ENCODE data around the gene TERT.

The TERT gene

DNA sequence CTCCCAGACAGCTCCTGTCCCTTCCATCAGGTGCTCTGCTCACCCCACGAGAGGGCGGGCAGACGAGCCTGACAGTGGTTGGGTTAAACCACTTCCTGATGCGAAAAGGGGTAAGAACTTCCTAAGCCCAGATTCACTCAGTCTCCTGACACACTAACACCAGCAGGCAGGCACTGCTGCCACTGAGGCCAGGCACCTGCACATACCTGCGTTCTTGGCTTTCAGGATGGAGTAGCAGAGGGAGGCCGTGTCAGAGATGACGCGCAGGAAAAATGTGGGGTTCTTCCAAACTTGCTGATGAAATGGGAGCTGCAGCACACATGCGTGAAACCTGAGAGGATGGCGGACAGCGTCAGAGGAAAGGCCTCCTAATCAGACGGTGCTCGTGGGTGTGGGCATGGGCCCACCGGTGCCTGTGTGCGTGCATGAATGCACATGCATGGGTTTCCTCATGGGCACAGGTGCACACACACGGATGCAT is 39.7 kb downstream of the TERT start:
- no peak for DNase-seq

DNA sequence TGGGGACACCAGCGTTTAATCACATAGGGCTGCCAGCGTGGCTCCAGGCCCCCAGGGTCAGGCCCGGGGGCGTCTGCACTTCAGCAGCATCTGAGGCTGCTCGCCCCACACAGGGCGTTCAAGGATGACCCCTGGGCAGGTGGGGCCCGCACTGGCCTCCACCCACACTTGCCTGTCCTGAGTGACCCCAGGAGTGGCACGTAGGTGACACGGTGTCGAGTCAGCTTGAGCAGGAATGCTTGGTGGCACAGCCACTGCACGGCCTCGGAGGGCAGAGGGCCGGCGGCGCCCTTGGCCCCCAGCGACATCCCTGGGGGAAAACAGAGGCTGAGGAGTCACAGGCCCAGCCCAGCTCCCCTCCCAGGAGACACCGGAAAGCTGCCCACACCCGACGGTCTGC is 40.7 kb downstream of the TERT start:
- no peak for DNase-seq

DNA sequence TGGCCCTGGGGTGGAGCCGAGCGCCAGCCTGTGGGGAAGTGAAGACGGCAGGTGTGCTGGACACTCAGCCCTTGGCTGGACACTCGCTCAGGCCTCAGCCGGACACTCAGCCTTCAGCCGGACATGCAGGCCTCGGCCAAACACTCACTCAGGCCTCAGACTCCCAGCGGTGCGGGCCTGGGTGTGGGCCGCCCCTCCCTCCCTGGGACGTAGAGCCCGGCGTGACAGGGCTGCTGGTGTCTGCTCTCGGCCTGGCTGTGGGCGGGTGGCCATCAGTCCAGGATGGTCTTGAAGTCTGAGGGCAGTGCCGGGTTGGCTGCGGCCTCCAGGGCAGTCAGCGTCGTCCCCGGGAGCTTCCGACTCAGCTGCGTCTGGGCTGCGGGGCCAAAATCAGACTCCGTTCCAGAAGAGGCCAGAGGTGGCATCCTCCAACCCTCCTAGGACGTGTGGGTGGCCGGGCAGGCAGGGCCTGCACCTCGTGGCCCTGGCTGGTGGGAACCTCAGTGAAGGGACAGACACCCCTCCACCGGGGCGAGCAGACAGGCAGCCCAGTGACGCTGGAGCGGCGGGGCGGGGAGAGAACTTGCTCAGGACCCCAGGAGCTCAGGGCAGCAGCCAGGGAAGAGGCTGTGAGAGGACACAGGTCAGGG is 41.3 kb downstream of the TERT start:
- no peak for DNase-seq

DNA sequence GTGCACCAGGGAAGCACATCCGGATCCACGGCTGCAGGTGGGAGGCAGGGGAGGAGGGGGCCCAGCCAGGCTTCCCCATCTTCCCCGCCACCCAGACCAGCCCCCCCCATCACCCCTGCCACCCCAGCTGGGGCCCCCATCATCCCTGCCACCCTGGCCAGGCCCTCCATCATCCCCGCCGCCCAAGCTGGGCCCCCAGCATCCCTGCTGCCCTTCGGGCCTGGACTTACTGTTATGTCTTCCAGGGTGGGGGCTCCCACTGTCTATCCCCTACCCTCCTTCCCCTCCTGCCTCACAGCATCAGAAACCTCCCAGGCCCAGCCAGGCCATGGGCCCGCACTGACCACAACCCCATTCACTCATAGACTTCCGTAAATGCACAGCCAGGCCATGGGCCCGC is 42.2 kb downstream of the TERT start:
- no peak for DNase-seq

DNA sequence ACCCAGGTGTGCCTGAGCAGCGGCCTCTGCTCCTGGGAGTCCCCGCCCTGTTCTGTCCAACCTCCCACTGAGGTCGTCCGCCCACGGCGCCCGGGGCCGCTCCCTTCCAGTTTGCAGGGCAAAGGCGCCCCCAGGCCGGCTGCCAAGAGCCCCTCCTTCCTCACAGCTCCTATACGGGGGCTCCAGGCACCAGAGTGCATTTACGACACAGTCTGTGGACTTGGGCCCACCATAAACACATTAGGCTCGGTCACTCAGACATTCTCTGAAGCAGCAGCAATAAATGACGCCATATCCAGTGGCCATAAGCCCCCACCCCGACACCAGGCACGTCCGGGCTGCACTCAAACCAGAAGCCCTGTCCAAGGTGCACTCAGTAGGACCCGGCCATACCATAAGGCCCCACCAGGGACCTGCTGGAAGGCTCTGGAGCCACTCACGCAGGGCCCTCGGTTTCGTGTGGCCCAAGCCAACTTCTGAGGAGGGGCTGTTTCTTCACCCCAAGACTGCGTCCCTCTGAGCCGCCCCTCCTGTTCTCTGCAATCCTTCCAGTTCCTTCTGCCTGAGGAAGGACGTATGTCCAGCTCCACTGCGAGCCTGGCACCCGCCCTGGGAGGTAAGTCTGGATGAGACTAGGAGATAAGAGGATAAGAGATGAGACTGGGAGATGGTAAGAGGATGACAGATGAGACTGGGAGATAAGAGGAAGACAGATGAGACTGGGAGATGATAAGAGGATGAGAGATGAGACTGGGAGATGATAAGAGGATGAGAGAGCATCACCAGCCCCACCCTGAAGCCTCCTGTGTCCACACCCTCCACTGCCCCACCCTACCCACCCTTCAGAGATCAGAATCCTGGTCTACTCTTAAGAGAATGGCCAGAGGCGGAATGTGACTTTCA is 42.9 kb downstream of the TERT start:
- DNase-seq = no peak

DNA sequence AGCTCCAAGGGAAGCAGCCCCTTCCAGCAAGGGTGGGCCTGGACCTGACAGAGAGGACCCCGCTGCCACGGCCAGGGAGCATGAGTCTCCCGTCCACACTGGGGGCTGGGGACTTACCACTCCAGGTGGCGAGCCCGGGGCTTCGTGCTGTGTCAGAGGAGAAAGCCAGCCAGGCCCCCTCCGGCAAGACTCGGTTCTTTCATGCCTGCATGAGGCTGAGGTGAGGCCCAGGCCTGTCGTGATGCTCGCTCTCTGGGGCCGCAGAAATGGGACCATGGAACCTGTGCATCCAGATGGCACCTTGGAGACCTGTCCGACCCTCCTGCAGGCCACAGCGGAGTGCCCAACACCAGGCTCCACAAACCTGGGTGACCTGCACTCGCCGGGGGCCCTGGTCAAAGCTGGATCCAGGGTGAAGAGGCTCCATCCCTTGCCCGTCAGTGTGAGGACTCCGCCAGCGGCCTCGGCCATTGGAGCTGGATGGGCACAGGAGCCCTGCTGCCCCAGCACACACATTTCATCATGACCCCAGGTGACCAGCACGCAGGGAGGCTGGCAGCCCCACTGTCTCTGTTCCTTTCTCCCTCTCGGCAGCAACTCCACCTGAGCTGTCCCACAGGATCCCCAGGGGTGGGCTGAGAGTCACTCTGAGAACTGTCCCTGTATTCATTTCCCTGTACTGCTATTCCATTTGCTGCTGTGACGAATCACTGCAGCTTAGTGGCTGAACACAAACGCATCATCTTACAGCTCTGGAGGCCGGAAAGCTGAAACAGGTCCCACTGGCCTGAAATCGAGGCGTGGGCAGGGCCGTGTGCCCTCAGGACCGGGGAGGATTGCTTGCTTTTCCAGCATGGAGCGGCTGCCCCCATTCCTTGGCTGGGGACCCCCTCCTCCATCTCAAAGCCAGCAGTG is 45.2 kb downstream of the TERT start:
- no peak for DNase-seq

DNA sequence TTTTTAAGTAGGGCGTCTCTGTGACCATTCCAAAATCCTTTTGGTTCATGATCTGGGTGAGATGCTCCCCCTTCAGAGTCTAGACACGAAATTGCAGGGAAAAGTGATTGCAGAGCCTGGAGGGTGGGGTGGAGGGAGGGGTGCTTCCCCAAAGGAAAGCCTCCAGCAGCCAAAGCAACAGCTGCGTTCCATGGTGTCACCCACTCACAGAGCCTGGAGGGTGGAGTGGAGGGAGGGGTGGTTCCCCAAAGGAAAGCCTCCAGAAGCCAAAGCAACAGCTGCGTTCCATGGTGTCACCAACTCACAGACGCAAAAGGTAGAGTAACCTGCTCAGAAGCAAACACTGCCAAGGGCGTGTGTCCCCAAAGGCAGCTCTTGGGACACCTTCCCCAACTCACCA is 47.1 kb downstream of the TERT start:
- DNase-seq = no peak

DNA sequence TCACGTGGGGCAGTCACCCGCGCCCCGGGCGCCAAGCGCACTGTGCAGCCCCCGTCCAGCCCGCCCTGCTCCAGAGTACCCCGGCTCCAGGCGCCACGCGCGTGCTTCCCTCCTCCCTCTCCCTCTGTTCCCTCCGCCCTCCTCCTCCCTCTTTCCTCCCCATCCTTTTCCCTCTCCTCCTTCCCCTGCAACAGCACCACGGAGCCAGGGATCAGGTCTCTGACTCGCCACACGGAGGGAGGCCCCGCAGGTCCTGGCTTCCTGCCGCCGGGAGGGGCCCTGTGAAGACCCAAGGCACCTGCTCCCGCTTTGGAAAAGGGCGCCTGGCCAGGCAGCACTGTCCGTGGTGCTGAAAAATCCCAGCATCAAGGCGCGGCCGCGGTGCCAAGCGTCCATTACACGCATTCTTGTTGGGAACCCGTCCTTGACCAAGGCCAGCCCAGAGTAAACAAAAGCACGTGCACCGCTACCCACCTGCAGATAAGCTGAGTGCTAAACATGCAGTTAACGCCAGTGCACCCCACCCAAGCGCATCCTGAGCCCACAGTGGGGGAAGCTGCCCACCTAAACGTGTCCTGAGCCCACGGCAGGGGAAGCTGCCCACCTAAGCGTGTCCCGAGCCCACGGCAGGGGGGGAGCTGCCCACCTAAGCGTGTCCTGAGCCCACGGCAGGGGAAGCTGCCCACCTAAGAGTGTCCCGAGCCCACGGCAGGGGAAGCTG is 48.0 kb downstream of the TERT start:
- DNase-seq = no peak

DNA sequence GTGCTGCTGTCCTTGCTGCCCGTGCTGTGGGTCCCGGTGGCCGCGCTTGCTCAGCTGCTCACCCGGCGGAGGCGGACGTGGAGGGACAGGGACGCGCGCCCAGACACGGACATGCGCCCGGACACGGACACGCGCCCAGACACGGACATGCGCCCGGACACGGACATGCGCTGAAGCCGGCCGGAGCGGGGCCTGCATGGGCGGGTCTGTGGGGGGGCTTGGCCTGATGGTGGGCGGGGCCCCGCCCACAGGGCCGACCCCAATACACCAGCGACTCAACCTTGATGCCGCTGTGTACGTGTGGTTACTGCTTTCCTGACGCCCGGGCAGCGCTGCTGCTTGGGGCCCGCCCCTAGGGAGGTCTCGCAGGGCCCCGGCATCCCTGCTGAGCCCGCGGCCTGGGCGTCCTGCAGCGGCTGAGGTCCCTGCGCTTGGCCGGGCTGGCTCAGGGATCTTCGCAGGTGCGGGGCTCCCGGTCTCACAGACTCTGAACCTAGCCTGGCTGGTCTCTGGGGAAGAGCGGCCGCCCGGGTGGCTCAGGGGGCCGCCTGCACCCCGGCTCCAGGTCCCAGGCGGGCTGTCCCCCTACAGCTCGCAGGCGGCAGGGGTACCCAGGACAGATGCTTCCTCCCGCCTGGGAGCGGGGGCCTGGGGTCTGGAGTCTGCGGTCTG is 48.8 kb downstream of the TERT start:
- no peak for DNase-seq

DNA sequence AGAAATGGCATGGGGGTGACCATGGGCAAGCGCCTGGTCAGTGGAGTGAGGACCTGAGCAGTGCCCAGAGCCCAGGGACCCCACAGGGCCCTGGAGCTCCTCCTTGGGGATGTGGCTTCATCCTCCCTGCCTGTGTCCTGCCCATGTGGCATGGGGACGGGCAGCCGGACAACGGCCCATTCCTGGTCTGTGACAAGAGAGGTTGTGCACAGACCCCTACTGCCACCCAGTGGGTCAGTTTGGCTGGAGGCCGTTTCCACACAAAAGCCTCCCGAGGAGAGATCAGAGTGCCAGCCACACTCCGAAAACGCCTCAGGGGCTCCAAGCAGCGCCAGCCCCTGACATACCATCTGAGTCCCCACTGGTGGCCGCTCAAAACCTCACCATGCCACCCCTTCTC is 49.9 kb downstream of the TERT start:
- no peak for DNase-seq

DNA sequence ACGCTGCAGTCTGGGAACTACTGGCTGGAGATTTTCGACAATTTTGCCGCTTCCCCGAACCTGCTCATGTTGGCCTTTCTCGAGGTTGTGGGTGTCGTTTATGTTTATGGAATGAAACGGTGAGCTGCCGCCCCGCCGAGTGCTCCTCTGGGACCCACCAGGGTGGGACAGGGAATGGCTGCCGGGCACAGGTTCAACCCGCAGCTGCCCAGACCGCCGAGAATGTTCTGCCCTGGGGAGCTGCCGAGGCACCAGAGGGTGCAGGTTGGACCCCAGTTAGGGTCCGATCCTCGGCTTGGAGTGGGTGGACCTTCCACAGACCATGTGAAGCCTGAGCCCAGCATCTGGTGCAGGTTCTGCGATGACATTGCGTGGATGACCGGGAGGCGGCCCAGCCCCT is 50.6 kb downstream of the TERT start:
- DNase-seq = no peak

DNA sequence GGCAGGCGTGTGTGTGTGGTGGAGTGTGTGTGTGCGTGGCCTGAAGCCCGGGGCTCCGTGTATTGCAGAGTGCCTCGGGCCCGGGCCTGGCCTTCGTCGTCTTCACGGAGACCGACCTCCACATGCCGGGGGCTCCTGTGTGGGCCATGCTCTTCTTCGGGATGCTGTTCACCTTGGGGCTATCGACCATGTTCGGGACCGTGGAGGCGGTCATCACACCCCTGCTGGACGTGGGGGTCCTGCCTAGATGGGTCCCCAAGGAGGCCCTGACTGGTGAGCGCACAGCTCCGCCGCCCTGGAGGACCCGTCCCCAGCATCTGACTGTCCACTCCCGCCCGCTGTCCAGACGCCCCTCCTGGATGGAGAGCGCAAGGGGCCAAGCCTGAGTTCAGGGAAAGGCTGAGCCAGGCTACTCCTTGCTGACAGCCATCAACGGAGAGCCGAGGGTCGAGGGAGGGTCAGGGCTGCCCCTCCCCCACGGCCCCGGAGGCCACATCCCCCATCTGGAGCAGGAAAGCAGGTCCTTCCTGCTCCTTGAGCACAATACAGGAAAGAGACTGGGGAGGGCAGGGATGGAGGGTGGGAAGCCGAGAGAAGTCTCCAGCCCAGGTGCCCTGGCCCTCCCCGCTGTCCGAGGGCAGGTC is 51.3 kb downstream of the TERT start:
- no peak for DNase-seq

DNA sequence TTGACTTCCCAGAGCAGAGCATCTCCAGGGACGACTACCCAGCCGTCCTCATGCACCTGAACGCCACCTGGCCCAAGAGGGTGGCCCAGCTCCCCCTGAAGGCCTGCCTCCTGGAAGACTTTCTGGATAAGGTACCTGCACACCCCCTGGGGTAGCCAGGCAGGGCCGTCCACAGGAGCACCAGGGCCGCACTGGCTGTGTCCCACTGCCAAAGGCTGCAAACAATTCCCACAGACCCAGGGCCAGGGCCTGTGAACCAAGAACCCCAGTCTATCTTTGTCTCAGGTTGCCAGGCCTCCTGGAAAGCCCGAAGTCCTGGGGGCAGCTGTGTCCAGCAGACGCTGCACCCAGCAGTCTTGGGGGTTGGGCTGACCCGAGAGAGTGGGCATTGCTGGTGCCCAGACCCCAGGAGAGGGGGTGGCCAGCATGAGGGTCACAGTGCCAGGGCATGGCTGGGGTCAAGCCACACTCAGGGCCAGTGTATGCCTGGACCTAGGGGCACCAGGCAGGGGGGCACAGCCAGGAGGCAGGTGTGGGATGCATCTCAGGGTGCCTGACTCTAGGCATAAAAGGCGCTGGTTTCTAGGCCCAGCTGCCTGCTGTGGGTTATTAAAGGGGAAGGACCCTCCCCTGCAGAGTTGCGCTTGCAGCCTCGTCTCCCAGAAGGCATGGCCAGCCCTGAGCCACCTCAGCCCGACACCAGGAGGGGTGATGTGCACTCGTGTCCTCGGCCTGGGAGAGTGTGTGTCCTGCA is 52.0 kb downstream of the TERT start:
- no peak for DNase-seq

DNA sequence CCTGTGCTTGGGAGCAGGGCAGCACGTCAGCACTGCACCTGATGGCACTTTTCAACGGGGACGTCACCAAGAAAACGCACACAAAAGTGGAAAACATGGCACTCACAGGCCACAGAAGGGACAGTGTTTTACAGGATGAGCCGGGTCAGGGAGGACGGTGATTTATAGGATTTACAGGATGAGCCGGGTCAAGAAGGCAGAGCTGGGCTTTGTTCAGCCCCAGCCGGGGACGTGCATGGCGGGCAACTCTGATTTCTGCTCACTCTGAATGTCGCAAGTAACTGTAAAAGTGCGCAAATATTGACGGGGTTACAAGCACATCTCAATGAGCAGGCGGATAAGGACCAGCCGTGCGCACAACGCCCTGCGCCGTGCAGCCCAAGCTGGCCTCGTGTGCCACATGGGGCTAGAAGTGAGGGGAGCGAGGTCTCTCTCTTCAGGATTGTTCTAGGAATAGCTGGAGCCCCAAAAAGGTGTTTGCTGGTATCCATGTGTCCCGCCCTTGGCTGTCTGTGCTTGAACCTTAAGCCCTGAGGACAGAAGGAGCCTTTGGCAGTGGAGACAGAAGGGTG is 53.3 kb downstream of the TERT start:
- no peak for DNase-seq

DNA sequence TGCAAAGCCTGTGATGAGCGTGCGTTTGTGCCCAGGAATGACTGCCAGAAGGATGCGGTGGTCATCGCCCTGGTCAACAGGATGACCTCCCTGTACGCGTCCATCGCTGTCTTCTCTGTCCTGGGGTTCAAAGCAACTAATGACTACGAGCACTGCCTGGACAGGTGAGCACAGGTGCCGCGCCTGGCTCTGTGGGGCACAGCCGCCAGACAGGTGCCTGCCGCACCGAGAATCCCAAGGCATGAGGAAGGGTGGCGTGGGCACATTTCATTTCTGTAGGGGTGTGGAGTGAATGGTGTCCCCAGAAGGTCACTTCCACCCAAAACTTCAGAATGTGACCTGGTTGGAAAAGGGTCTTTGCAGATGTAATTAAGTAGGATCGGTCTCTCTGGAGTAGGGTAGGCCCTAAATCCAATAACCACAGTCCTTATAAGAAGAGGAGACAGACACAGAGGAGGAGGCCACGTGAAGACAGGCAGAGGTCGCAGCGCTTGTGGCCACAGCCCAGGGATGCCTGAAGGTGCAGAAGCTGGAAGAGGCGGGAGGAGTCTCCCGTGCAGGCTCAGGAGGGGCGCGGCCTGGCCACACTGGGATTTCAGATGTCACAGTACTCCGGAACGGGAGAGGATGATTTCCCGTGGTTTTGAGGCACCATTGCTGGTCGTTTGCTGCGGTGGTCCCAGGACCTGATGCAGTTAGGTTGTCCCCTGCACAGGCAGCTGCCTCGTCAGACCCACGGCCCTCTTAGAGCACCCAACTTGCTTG is 54.2 kb downstream of the TERT start:
- DNase-seq = no peak

DNA sequence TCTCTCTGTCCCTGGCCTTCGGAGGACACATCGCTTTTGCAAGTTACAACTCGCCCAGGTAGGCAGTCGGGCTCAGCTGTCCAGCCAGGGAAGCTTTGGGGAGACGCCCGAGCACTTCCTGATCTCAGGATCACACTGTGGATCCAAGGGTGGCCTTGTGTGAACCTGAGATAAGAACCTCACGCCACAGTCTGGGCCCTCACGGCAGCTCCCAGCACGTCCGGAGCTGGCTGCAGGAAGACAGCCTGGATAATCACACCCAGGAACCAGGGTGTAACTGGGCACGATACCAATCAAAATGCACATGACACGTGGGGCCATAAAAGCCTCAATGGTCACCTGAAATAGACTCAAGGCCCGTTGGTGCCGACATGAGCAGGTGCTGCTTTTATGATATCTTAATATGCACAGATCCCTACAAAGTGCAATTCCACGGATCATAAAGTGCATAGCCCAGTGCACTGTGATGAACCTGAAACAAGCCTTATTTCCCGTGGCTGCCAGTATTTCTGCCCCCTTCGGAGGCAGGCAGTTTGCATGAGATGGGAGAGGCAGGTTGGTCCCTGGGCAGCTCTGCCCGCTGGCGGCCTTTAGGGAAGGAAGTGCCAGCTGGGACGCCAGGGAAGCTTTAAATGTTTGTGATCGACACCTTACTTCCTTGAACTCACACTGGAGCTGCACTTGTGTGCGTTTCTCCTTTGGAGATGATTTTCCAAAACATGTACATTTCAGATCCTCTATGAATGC is 55.2 kb downstream of the TERT start:
- no peak for DNase-seq

DNA sequence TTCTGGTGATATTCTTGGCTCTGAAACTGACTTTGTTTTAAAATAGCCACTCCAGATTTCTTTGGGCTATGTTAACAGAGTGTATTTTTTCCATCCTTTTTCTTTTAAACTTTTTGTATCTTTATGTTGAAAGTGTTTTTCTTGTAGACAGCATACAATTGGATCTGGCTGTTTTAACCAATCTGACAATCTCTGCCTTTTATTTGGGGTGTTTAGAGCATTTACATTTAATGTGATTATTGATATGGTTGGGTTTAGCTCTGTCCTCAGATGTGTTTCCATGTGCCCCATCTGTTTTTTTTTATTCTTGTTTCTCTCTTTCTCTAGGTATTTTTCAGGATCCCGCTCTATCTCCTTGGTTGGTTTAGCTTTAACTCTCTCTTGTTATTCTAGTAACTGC is 59.0 kb downstream of the TERT start:
- DNase-seq = no peak

DNA sequence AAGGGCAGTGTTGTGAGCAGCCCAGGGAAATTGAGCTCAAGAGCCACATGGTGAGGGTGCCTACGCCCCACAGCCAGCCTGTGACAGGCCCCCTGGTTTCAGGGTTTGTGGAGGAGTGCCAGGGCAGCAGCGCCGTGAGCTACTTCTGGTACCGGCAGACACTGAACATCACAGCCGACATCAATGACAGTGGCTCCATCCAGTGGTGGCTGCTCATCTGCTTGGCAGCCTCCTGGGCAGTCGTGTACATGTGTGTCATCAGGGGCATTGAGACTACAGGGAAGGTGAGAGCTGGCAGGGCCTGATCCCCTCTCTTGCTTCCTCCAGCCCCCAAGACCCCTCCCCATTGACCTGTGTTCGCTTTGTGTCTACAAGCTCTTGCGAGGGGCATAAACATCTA is 59.5 kb downstream of the TERT start:
- no peak for DNase-seq

DNA sequence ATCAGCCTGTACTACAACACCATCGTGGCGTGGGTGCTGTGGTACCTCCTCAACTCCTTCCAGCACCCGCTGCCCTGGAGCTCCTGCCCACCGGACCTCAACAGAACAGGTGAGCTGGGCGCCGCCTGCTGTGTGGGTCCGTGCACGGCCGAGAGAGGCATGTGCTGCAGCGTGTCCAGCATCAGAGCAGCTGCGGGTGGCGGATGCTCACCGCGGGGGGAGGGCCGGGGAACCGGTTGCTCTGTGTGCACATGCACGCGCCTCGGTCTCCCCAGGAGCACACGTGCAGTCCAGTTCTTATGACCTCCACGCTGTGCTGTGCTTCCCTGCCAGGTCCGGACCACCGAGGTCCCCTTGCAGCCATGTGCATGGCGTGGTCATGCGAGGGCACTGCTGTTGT is 62.1 kb downstream of the TERT start:
- DNase-seq = no peak

Measured in bone marrow (tissue), 2 donors.